Left ventricle myocardium superior (tissue), 1 donor: ENCODE measurements around the gene OFD1. TPM values are rescaled to one million over a fixed set of nuclear protein-coding genes. Genes with fewer than 3 reads are reported as not detected.

ENCODE experiments used
- ATAC-seq: fragments of 200-7000 bp; cut with Tn5 transposase; one replicate; pipeline ENCODE4 v1.9.1; 2020; ENCODE audit warnings: mild to moderate bottlenecking, moderate library complexity
- DNase-seq: peaks from one replicate; pipeline ENCODE4 v3.0.0-alpha.2; 2020
- intact Hi-C: fragments of 100-400 bp; cut with micrococcal nuclease; formaldehyde crosslinking; loops from one replicate; pipeline ENCODE4 v1.11.0; 2022
- total RNA-seq: library from RNA; stranded (reverse); fragmentation: NEBNext Ultra II Directional; extraction: Animal tissue kit (Norgen Biotek cat#: 25700); gene quantifications from one replicate; pipeline ENCODE4 v1.2.1, GENCODE V29; 2021
- donor health status: DM: no; HTN: yes; CAD: no; lungs with severe emphysema.

Gene OFD1
- total RNA-seq, 1 donor from 2014 or later, result 7.9 TPM

- DNase-seq, result no peak
- no peak for ATAC-seq
- intact Hi-C loops, result no loop called here
Observed at GRCh38 chrX:13742397-13743176, 8.0 kb downstream of the OFD1 start.

GRCh38 chrX:13747836-13748235 is 13.3 kb downstream of the OFD1 start:
- peak; percentile 52 for ATAC-seq
- peak; percentile 30 for DNase-seq
- intact Hi-C loops, result loop anchor here (5.0 kb wide), 1 partner anchor 91 kb away; no protein-coding TSS in a partner anchor

GRCh38 chrX:13748486-13748885 is 13.9 kb downstream of the OFD1 start:
- no peak for DNase-seq
- no peak for ATAC-seq
- intact Hi-C loops, result loop anchor here (5.0 kb wide), 1 partner anchor 91 kb away; no protein-coding TSS in a partner anchor

- DNase-seq (no peak), ATAC-seq (peak; percentile 34)
- intact Hi-C loops, result no loop called here
Observed at GRCh38 chrX:13750204-13750603, 15.7 kb downstream of the OFD1 start.

- no peak for DNase-seq
- intact Hi-C loops, result no loop called here
- ATAC-seq, result no peak
Observed at GRCh38 chrX:13750812-13751211, 16.3 kb downstream of the OFD1 start.

- no peak for DNase-seq
- intact Hi-C loops, result no loop called here
- ATAC-seq, result no peak
Observed at GRCh38 chrX:13752141-13752540, 17.6 kb downstream of the OFD1 start.

GRCh38 chrX:13752646-13753045 is 18.1 kb downstream of the OFD1 start:
- no peak for ATAC-seq
- intact Hi-C loops, result no loop called here
- no peak for DNase-seq

- intact Hi-C loops, result no loop called here
- DNase-seq (no peak), ATAC-seq (no peak)
Observed at GRCh38 chrX:13754765-13755164, 20.2 kb downstream of the OFD1 start.

- DNase-seq (no peak), ATAC-seq (no peak)
- intact Hi-C loops, result no loop called here
Observed at GRCh38 chrX:13755254-13755653, 20.7 kb downstream of the OFD1 start.

GRCh38 chrX:13756381-13756780 is 21.8 kb downstream of the OFD1 start:
- intact Hi-C loops, result no loop called here
- no peak for DNase-seq
- no peak for ATAC-seq

- no peak for ATAC-seq
- DNase-seq, result no peak
- intact Hi-C loops, result no loop called here
Observed at GRCh38 chrX:13759152-13759718, 24.7 kb downstream of the OFD1 start.

- DNase-seq (no peak), ATAC-seq (no peak)
Observed at GRCh38 chrX:13760426-13760825, 25.9 kb downstream of the OFD1 start.

GRCh38 chrX:13761606-13762414 is 27.3 kb downstream of the OFD1 start:
- DNase-seq (no peak), ATAC-seq (no peak)
- intact Hi-C loops, result no loop called here

More at GRCh38 chrX:13760426-13760825, 25.9 kb downstream of the OFD1 start:
- intact Hi-C loops, result no loop called here

- DNase-seq, result peak; percentile 34
- peak; percentile 79 for ATAC-seq
- intact Hi-C loops, result no loop called here
Observed at GRCh38 chrX:13763489-13763888, 28.9 kb downstream of the OFD1 start.

- peak; percentile 72 for ATAC-seq
- intact Hi-C loops, result no loop called here
- no peak for DNase-seq
Observed at GRCh38 chrX:13764281-13764680, 29.7 kb downstream of the OFD1 start.

- peak; percentile 71 for ATAC-seq
- intact Hi-C loops, result no loop called here
- DNase-seq, result peak; percentile 35
Observed at GRCh38 chrX:13764765-13765164, 30.2 kb downstream of the OFD1 start.

- intact Hi-C loops, result no loop called here
- DNase-seq, result no peak
- no peak for ATAC-seq
Observed at GRCh38 chrX:13768939-13769338, 34.4 kb downstream of the OFD1 start.

GRCh38 chrX:13770013-13770535 is 35.5 kb downstream of the OFD1 start:
- intact Hi-C loops, result no loop called here
- no peak for DNase-seq
- no peak for ATAC-seq

GRCh38 chrX:13774696-13775095 is 40.1 kb downstream of the OFD1 start:
- intact Hi-C loops, result no loop called here
- DNase-seq (no peak), ATAC-seq (no peak)

GRCh38 chrX:13775837-13776236 is 41.3 kb downstream of the OFD1 start:
- intact Hi-C loops, result no loop called here
- DNase-seq (no peak), ATAC-seq (no peak)
